Measurements from ENCODE around the gene GOLGA6A. TPM values are rescaled to one million over a fixed set of nuclear protein-coding genes. Genes with fewer than 3 reads are reported as not detected.

The GOLGA6A gene
- total and polyA plus RNA-seq, 2 of the 13 experiments (the other 11 are each of a cell fraction or from before 2014, with no cell fraction given): 0.04 to 0.22 TPM

- TF ChIP-seq CSRNP1 (CRISPR knock-in tag; IDR thresholded peaks at IDR 0.05): no peak
- TF ChIP-seq CCAR2 (optimal IDR thresholded peaks at IDR 0.05; ENCODE audit: low read depth, low read length): no peak
- TF ChIP-seq NFYC (CRISPR knock-in tag; IDR thresholded peaks at IDR 0.05): no peak
- no peak for TF ChIP-seq FOXP4 (CRISPR knock-in tag; IDR thresholded peaks at IDR 0.05)
- TF ChIP-seq BCL6 (CRISPR knock-in tag; IDR thresholded peaks at IDR 0.05): peak; percentile 60; the same call in 1 of the 2 replicates
- peak; percentile 53; the same call in 1 of the 2 replicates for TF ChIP-seq SMC3 (IDR thresholded peaks at IDR 0.05; ENCODE audit: low read length)
- no peak for TF ChIP-seq HCFC1 (IDR thresholded peaks at IDR 0.05; ENCODE audit: low read depth, low read length)
- no peak for TF ChIP-seq KIAA2018 (CRISPR knock-in tag; IDR thresholded peaks at IDR 0.05; ENCODE audit: borderline replicate concordance)
- TF ChIP-seq SYNCRIP (IDR thresholded peaks at IDR 0.05; ENCODE audit: insufficient read depth, low read depth, low read length): no peak
- TF ChIP-seq PLRG1 (conservative IDR thresholded peaks at IDR 0.05): no peak
- no peak for TF ChIP-seq MLLT10 (CRISPR knock-in tag; IDR thresholded peaks at IDR 0.05)
Measured at GRCh38 chr15:74036271-74037170, 45.8 kb downstream of the GOLGA6A start (continued).

Measured in HepG2 (cell line).